ENCODE results near the gene PRUNE2. TPM values are rescaled to one million over a fixed set of nuclear protein-coding genes. Genes with fewer than 3 reads are reported as not detected.
A peak's percentile ranks its signal among the peaks of the same experiment; 100 is the strongest.

The PRUNE2 gene
- total and polyA plus RNA-seq, 2 experiments from 2014 or later = 0.46 to 4.1 TPM

- DNase-seq (ENCODE audit: low spot score) = no peak
- Histone ChIP-seq H3K27ac (peak overlapping the region; percentile 11), H4K20me1 (ENCODE audit: insufficient read depth, poor library complexity, severe bottlenecking) (no peaks in the 10 kb centered on the region), H3K79me2 (no peaks in the 10 kb centered on the region), H3K4me3 (no peak overlapping the region), H3K4me2 (no peak overlapping the region), H3K9me2 (replicated peaks; ENCODE audit: insufficient read depth) (no peaks in the 10 kb centered on the region), H3K36me3 (replicated peaks; ENCODE audit: insufficient read depth, low read depth) (peaks cover 5% of the 10 kb centered on the region), H3K4me1 (ENCODE audit: insufficient read depth) (no peaks in the 10 kb centered on the region), H2AFZ (no peak overlapping the region), H3K27me3 (no peaks in the 10 kb centered on the region), H3K9me3 (ENCODE audit: low read depth) (no peaks in the 10 kb centered on the region)
- TF ChIP-seq EZH2 (IDR thresholded peaks at IDR 0.05; ENCODE audit: borderline replicate concordance) = no peak
- WGBS (ENCODE audit: low lambda C conversion rate, missing lambda C conversion rate) = 90% methylated on average over 1 of the region's 1 CpG
These were observed 344.0 kb downstream of the PRUNE2 start for GRCh38 chr9:76561900-76562299.

Small RNAs within 50 kb of the gene (small RNA-seq; reads per million reads assigned to genes)
- not detected for gene AL359314.1

Other genes starting within 250 kb of the PRUNE2 start
- gene PCA3, start 141.7 kb downstream of the PRUNE2 start, total RNA-seq = 0.16 TPM in 1 of 2 replicates, not detected in the other
- 0.15 TPM in 1 of 2 replicates, not detected in the other for gene PCA3, start 141.7 kb downstream of the PRUNE2 start, polyA plus RNA-seq
- gene FOXB2, start 113.5 kb upstream of the PRUNE2 start, total RNA-seq = not detected in 2 replicates
- gene FOXB2, start 113.5 kb upstream of the PRUNE2 start, polyA plus RNA-seq = not detected in 2 replicates

Data from hepatocyte (in vitro differentiated cells).